GM06990 (cell line): Measurements from ENCODE around the gene PLA2G4F.

Experiments
- DNase-seq: peaks from one replicate; pipeline ENCODE4 v3.0.0-alpha.2; 2011; ENCODE audit not compliant: insufficient read length; ENCODE audit errors: extremely low read depth
- H3K27me3 ChIP-seq: replicated peaks from 2 replicates; pipeline ENCODE4 v1.6.0; 2011; ENCODE audit warnings: low read length; ENCODE audit not compliant: control insufficient read depth, insufficient read depth
- H3K36me3 ChIP-seq: 2 replicates; pipeline ENCODE4 v1.5.1; 2011; ENCODE audit warnings: low read length; ENCODE audit not compliant: control insufficient read depth, insufficient read depth
- H3K4me3 ChIP-seq: replicated peaks from 2 replicates; pipeline ENCODE4 v1.5.1; 2011; ENCODE audit warnings: low read depth, mild to moderate bottlenecking, control low read depth, low read length
- CTCF ChIP-seq: IDR thresholded peaks from 2 replicates; pipeline ENCODE4 v1.5.1; 2011; ENCODE audit warnings: low read length, control low read depth, mild to moderate bottlenecking, inconsistent platforms; ENCODE audit not compliant: insufficient read depth, poor library complexity, severe bottlenecking

PLA2G4F gene

GRCh38 chr15:42185801-42186200, 29.4 kb upstream of the PLA2G4F start:
- no peak for DNase-seq
- peaks cover 18% of the 10 kb centered on the region for H3K36me3 ChIP-seq
- TF ChIP-seq CTCF, result no peak
- no peaks in the 10 kb centered on the region for H3K27me3 ChIP-seq
- H3K4me3 ChIP-seq, result no peak overlapping the region

DNA sequence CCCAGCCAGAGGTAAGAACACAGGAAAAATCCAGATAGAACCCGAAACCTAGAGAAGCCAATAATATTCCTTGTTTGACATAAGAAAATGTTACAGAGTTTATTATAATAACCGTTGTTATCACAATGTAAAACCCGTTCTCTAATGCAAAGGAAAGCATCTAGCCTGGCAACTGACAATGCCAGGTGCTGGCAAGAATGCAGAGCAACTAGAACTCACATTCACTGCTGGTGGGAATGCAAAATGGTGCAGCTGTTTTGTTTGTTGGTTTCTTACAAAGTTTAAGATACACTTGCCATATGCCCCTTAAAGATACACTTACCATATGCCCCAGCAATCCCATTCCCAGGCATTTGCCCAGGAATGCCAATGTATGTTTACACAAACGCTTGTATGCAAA, 28.3 kb upstream of the PLA2G4F start:
- H3K36me3 ChIP-seq, result peaks cover 19% of the 10 kb centered on the region
- no peak for TF ChIP-seq CTCF
- no peak for DNase-seq
- no peak overlapping the region for H3K4me3 ChIP-seq
- no peaks in the 10 kb centered on the region for H3K27me3 ChIP-seq

DNA sequence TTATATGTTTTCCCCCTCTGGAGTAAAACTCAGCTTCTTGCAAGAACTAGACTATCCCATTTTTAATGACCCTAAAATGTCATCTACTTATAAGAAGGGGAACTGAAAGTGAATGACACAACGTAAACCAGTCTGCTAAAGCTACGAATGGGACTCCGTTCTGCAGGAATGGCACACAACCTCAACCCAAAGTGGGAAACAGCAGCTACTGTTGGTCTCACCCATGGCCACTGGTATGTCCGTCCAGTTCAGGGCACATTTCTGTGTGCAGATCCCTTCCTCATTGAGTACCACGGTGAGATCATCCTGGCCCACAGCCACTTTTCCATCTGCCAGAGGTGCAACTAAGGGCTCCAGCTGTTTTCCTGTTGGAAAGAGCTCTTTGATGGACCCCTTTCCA, 27.9 kb upstream of the PLA2G4F start:
- no peak for TF ChIP-seq CTCF
- H3K36me3 ChIP-seq, result peaks cover 20% of the 10 kb centered on the region

GRCh38 chr15:42182961-42183360, 26.5 kb upstream of the PLA2G4F start:
- peaks cover 21% of the 10 kb centered on the region for H3K36me3 ChIP-seq
- no peak for TF ChIP-seq CTCF
- no peaks in the 10 kb centered on the region for H3K27me3 ChIP-seq
- DNase-seq, result no peak
- no peak overlapping the region for H3K4me3 ChIP-seq

More for the DNA sequence above, 27.9 kb upstream of the PLA2G4F start:
- DNase-seq, result no peak
- no peaks in the 10 kb centered on the region for H3K27me3 ChIP-seq
- H3K4me3 ChIP-seq, result no peak overlapping the region

DNA sequence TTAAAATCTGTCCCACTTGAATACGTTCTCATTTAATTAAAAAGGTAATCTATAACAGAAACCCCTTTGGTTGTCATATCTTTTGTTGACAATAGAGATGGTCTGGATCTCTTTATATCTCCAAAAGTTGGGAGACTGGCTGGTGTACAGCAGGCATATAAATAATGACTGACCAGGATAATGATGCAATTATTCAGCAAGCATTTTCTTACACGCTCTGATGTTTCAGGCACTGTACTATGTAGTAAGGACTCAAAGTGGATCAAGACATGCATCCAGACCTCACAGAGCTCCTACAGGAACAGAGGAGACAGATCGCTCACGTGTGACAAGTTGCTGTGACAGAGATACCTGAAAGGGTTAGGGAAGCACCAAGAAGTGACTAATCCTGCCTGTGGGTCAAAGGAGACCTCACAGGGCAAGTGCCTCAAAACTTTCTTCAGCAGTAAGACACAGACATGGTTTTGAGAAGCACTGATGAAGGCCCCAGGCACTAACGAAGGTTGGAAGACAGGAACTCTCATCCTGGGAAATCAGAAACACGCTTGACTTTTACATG, 26.0 kb upstream of the PLA2G4F start:
- H3K27me3 ChIP-seq, result no peaks in the 10 kb centered on the region
- H3K4me3 ChIP-seq, result no peak overlapping the region
- no peak for DNase-seq
- TF ChIP-seq CTCF, result no peak
- peaks cover 19% of the 10 kb centered on the region for H3K36me3 ChIP-seq

DNA sequence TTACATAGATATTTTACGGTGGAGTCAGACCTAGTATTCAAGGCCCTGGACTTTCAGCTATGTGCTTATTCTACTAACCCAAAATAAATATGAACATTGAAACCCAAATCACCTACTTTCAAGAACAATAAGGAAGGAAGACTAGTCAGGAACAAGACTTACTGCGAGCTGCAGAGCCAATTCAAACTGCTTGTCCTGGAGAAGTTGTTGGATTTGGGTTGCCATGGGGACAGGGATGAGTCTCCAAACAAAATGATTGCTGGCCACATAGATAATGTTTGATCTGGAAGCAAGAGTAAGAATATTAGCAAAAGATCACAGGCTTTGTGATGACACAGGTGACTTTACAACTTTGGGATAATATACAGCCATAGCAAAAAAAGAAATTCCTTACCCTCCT, 21.6 kb upstream of the PLA2G4F start:
- DNase-seq, result no peak
- no peaks in the 10 kb centered on the region for H3K27me3 ChIP-seq
- H3K36me3 ChIP-seq, result peaks cover 14% of the 10 kb centered on the region
- no peak overlapping the region for H3K4me3 ChIP-seq
- no peak for TF ChIP-seq CTCF
